CD14-positive monocyte (primary cell): Measurements from ENCODE around the gene NEURL1B. TPM values are rescaled to one million over a fixed set of nuclear protein-coding genes. Genes with fewer than 3 reads are reported as not detected.
"Not testable (repeated sequence)": the region's sequence is repeated elsewhere in the genome, so short reads cannot be mapped to it uniquely, and the experiment has no call there.

Experiments
- DNase-seq, 3 donors: peaks; one replicate each; pipeline ENCODE4 v3.0.0-alpha.2; 2011 to 2022
- H2AFZ ChIP-seq: 2 replicates; pipeline ENCODE4 v1.6.0; 2012; ENCODE audit warnings: mild to moderate bottlenecking, low read depth, low read length, inconsistent platforms; ENCODE audit not compliant: insufficient read depth, poor library complexity, severe bottlenecking
- H3K27ac ChIP-seq, 2 donors: 1 replicate in 1 of 2; 2 replicates in 1 of 2; pipeline ENCODE4 v1.5.1; 2012 to 2013; ENCODE audit warnings: low read length in 2 of 2, control low read depth in 1 of 2, inconsistent platforms in 1 of 2, low read depth in 1 of 2, mild to moderate bottlenecking in 1 of 2
- H3K27me3 ChIP-seq, 2 donors: one replicate each; pipeline versions ENCODE4 v1.6.0 to v1.6.1; 2011 to 2013; ENCODE audit warnings: low read length in 2 of 2; ENCODE audit not compliant: control insufficient read depth in 2 of 2, insufficient read depth in 2 of 2
- H3K36me3 ChIP-seq, 2 donors: replicated peaks in 1 of 2; 1 replicate in 1 of 2; 2 replicates in 1 of 2; pipeline versions ENCODE4 v1.5.1 to v1.6.1; 2012 to 2013; ENCODE audit warnings: low read length in 2 of 2, control low read depth in 1 of 2, inconsistent platforms in 1 of 2, mild to moderate bottlenecking in 1 of 2; ENCODE audit not compliant: insufficient read depth in 2 of 2, control insufficient read depth in 1 of 2
- H3K4me1 ChIP-seq, 2 donors: 1 replicate in 1 of 2; 2 replicates in 1 of 2; pipeline versions ENCODE4 v1.5.1 to v1.6.1; 2012 to 2013; ENCODE audit warnings: low read length in 2 of 2, control low read depth in 1 of 2, inconsistent platforms in 1 of 2, mild to moderate bottlenecking in 1 of 2, moderate library complexity in 1 of 2; ENCODE audit not compliant: insufficient read depth in 2 of 2, control insufficient read depth in 1 of 2
- H3K4me2 ChIP-seq: replicated peaks from 2 replicates; pipeline ENCODE3; 2012; ENCODE audit warnings: low read length, moderate library complexity, mild to moderate bottlenecking; ENCODE audit not compliant: poor library complexity, severe bottlenecking; ENCODE audit errors: extremely low read depth
- H3K4me3 ChIP-seq, 3 experiments: fragments of 200-600 bp in 1 of 3; sonication (generic) in 1 of 3; replicated peaks in 1 of 3; 1 replicate in 2 of 3; 2 replicates in 1 of 3; pipeline ENCODE4 v1.5.1; 2011 to 2013; ENCODE audit warnings: low read length in 3 of 3, mild to moderate bottlenecking in 3 of 3, control low read depth in 2 of 3, low read depth in 2 of 3, inconsistent platforms in 1 of 3, moderate library complexity in 1 of 3
- H3K79me2 ChIP-seq: 2 replicates; pipeline ENCODE4 v1.6.0; 2012; ENCODE audit warnings: mild to moderate bottlenecking, control low read depth, inconsistent platforms, low read length, moderate library complexity; ENCODE audit not compliant: insufficient read depth
- H3K9ac ChIP-seq: 2 replicates; pipeline ENCODE4 v1.6.0; 2017; ENCODE audit warnings: low read length, mild to moderate bottlenecking; ENCODE audit not compliant: insufficient read depth, poor library complexity, severe bottlenecking
- H3K9me3 ChIP-seq, 2 donors: replicated peaks in 1 of 2; 1 replicate in 1 of 2; 2 replicates in 1 of 2; pipeline versions ENCODE4 v1.5.1 to v1.6.1; 2012 to 2013; ENCODE audit warnings: low read length in 2 of 2, control low read depth in 1 of 2; ENCODE audit not compliant: control insufficient read depth in 1 of 2, insufficient read depth in 1 of 2
- H4K20me1 ChIP-seq: 2 replicates; pipeline ENCODE4 v1.6.0; 2012; ENCODE audit warnings: mild to moderate bottlenecking, low read length, control low read depth, moderate library complexity; ENCODE audit not compliant: insufficient read depth
- H3K27ac Mint-ChIP-seq, 7 donors: one replicate each; pipeline ENCODE4 v1.8.0; 2020; ENCODE audit warnings: mild to moderate bottlenecking in 7 of 7, mixed read lengths in 7 of 7, moderate library complexity in 6 of 7, inconsistent platforms in 2 of 7
- H3K27me3 Mint-ChIP-seq, 3 donors: one replicate each; pipeline ENCODE4 v1.8.0; 2021 to 2022; ENCODE audit warnings: low read depth in 3 of 3, mild to moderate bottlenecking in 3 of 3, mixed read lengths in 3 of 3, moderate library complexity in 3 of 3, inconsistent platforms in 1 of 3
- H3K36me3 Mint-ChIP-seq, 2 donors: one replicate each; pipeline ENCODE4 v1.8.0; 2020; ENCODE audit warnings: mixed read lengths in 2 of 2, inconsistent platforms in 1 of 2, mild to moderate bottlenecking in 1 of 2
- H3K4me1 Mint-ChIP-seq: one replicate; pipeline ENCODE4 v1.8.0; 2020; ENCODE audit warnings: mild to moderate bottlenecking, mixed read lengths
- H3K4me3 Mint-ChIP-seq, 2 donors: one replicate each; pipeline ENCODE4 v1.8.0; 2020; ENCODE audit warnings: mild to moderate bottlenecking in 2 of 2, mixed read lengths in 2 of 2, moderate library complexity in 1 of 2
- H3K9me3 Mint-ChIP-seq, 7 donors: one replicate each; pipeline ENCODE4 v1.8.0; 2020 to 2022; ENCODE audit warnings: mixed read lengths in 7 of 7, mild to moderate bottlenecking in 6 of 7, moderate library complexity in 6 of 7, inconsistent platforms in 2 of 7
- CTCF ChIP-seq: fragments of 200-600 bp; IDR thresholded peaks from one replicate; pipeline ENCODE4 v1.8.0; 2022; ENCODE audit warnings: antibody characterized with exemption, mild to moderate bottlenecking
- WGBS: methylation state at CpG from one replicate; pipeline ENCODE4 v1.1.5; 2013; ENCODE audit warnings: missing lambda C conversion rate; ENCODE audit not compliant: insufficient coverage; 5-methylcytosine and 5-hydroxymethylcytosine counted together
- intact Hi-C, 2 donors: fragments of 100-400 bp; cut with micrococcal nuclease; formaldehyde crosslinking; loops; one replicate each; pipeline versions ENCODE4 v1.15.0 to v1.15.1; 2023
- polyA plus RNA-seq, 3 donors: library from polyadenylated mRNA; depleted of rRNA in 1 of 3; unstranded in 2 of 3; stranded (reverse) in 1 of 3; fragments of 300-500 nt in 2 of 3; fragments of >200 nt in 1 of 3; fragmentation: Illumina TruSeq in 2 of 3; gene quantifications; 1 replicate in 2 of 3; 2 replicates in 1 of 3; pipeline ENCODE4 v1.2.3, GENCODE V29; 2012 to 2021

Gene NEURL1B
- polyA plus RNA-seq, 3 donors, result 0.01 TPM; not detected in 2

- Histone ChIP-seq H3K4me3 (no peak overlapping the region), H3K9ac (no peak overlapping the region), H3K79me2 (no peaks in the 10 kb centered on the region), H2AFZ (no peak overlapping the region), H3K4me2 (no peak overlapping the region), H3K36me3 (no peaks in the 10 kb centered on the region), H3K27me3 (no peaks in the 10 kb centered on the region), H4K20me1 (no peaks in the 10 kb centered on the region), H3K27ac (no peak overlapping the region), H3K9me3 (no peaks in the 10 kb centered on the region), H3K4me1 (no peaks in the 10 kb centered on the region)
- H3K36me3 Mint-ChIP-seq, result no peaks in the 10 kb centered on the region
- no peak overlapping the region for H3K27ac Mint-ChIP-seq
- intact Hi-C loops, result no loop called here
- no peak overlapping the region for H3K4me3 Mint-ChIP-seq
- peaks cover 0 to 4% (median 0%) of the 10 kb centered on the region in 7 donors for H3K9me3 Mint-ChIP-seq
- TF ChIP-seq CTCF, result no peak
- H3K4me1 Mint-ChIP-seq, result no peaks in the 10 kb centered on the region
- 100% methylated on average over 3 of the region's 3 CpGs for WGBS
- peaks cover 2 to 3% (median 2%) of the 10 kb centered on the region in 3 donors for H3K27me3 Mint-ChIP-seq
- no peak for DNase-seq
Measured at GRCh38 chr5:172600571-172600970, 40.5 kb upstream of the NEURL1B start.

DNA sequence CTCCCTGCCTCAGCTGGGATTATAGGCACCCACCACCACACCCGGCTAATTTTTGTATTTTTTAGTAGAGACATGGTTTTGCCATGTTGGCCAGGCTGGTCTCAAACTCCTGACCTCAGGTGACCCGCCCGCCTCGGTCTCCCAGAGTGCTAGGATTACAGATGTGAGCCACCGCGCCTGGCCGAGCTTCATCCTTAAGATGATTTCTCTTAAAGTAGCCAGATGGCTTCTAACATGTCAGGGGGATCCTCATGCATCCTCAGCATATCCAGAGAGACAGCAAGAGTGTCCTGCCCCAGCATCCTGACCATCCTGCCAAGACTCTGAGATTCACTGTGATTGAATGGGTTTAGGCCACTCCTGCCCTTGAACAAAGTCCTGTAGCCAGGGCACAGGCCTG lies 39.5 kb upstream of the NEURL1B start:
- H3K9ac ChIP-seq, H3K4me1 Mint-ChIP-seq, H3K4me3 Mint-ChIP-seq, H3K4me3 ChIP-seq, H3K79me2 ChIP-seq, H3K27ac Mint-ChIP-seq, H3K36me3 ChIP-seq, DNase-seq, H3K27ac ChIP-seq, H2AFZ ChIP-seq, H3K36me3 Mint-ChIP-seq, H3K27me3 ChIP-seq, H3K27me3 Mint-ChIP-seq, H4K20me1 ChIP-seq, H3K4me1 ChIP-seq, intact Hi-C loops, H3K4me2 ChIP-seq, H3K9me3 ChIP-seq: not testable (repeated sequence)
- H3K9me3 Mint-ChIP-seq, result peaks cover 0 to 12% (median 7%) of the 10 kb centered on the region in 7 donors
- WGBS, result no CpG with 5 or more reads among the region's 7 CpGs
